Nephron progenitor cell (in vitro differentiated cells): ENCODE results near the gene FOXD4.
"Not testable (repeated sequence)": the region's sequence is repeated elsewhere in the genome, so short reads cannot be mapped to it uniquely, and the experiment has no call there.

Experiments
- DNase-seq: peaks from one replicate; pipeline ENCODE4 v3.0.0; 2021
- H3K27ac Mint-ChIP-seq: 2 replicates; pipeline ENCODE4 v1.8.0; 2021; ENCODE audit warnings: mild to moderate bottlenecking, moderate library complexity, mixed read lengths
- H3K27me3 Mint-ChIP-seq: 2 replicates; pipeline ENCODE4 v1.8.0; 2021; ENCODE audit warnings: mild to moderate bottlenecking, low read depth, mixed read lengths; ENCODE audit not compliant: poor library complexity
- H3K36me3 Mint-ChIP-seq: 2 replicates; pipeline ENCODE4 v1.8.0; 2021; ENCODE audit warnings: low read depth, mixed read lengths
- H3K4me1 Mint-ChIP-seq: 2 replicates; pipeline ENCODE4 v1.8.0; 2021; ENCODE audit warnings: mixed read lengths
- H3K4me3 Mint-ChIP-seq: 2 replicates; pipeline ENCODE4 v1.8.0; 2021; ENCODE audit warnings: mild to moderate bottlenecking, moderate library complexity, mixed read lengths
- H3K9me3 Mint-ChIP-seq: 2 replicates; pipeline ENCODE4 v1.8.0; 2021; ENCODE audit warnings: mild to moderate bottlenecking, moderate library complexity, mixed read lengths

The FOXD4 gene

GRCh38 chr9:117995-118467 is at the start of gene FOXD4:
Gene FOXD4, minus strand, starts transcription at chr9:118417. Its CDS starts 298 bp downstream, at chr9:118119.
- peaks cover 65% of the 10 kb centered on the region for H3K27me3 Mint-ChIP-seq
- not testable (repeated sequence) for H3K9me3 Mint-ChIP-seq, DNase-seq, H3K4me1 Mint-ChIP-seq, H3K27ac Mint-ChIP-seq
- H3K36me3 Mint-ChIP-seq, result peaks cover 11% of the 10 kb centered on the region
- peak within 1 kb of the TSS; percentile 74 for H3K4me3 Mint-ChIP-seq

- not testable (repeated sequence) for H3K27me3 Mint-ChIP-seq, H3K36me3 Mint-ChIP-seq, DNase-seq, H3K9me3 Mint-ChIP-seq, H3K4me1 Mint-ChIP-seq, H3K27ac Mint-ChIP-seq, H3K4me3 Mint-ChIP-seq
Observed at GRCh38 chr9:159871-160270, 41.7 kb upstream of the FOXD4 start.

- H3K4me1 Mint-ChIP-seq, H3K9me3 Mint-ChIP-seq, DNase-seq, H3K36me3 Mint-ChIP-seq, H3K27me3 Mint-ChIP-seq, H3K27ac Mint-ChIP-seq, H3K4me3 Mint-ChIP-seq: not testable (repeated sequence)
Observed at GRCh38 chr9:151173-151572, 33.0 kb upstream of the FOXD4 start.

- H3K9me3 Mint-ChIP-seq, H3K36me3 Mint-ChIP-seq, H3K27ac Mint-ChIP-seq, H3K27me3 Mint-ChIP-seq, H3K4me3 Mint-ChIP-seq, H3K4me1 Mint-ChIP-seq, DNase-seq: not testable (repeated sequence)
Observed at GRCh38 chr9:139880-140279, 21.7 kb upstream of the FOXD4 start.

GRCh38 chr9:117144-117994 is 848 bp downstream of the FOXD4 start:
- DNase-seq, result peak; percentile 54
- Mint-ChIP-seq H3K4me3 (peak overlapping the region; percentile 74), H3K27me3 (peaks cover 72% of the 10 kb centered on the region)

GRCh38 chr9:116239-117077 is 1.8 kb downstream of the FOXD4 start:
- H3K4me1 Mint-ChIP-seq, H3K9me3 Mint-ChIP-seq, H3K36me3 Mint-ChIP-seq, H3K4me3 Mint-ChIP-seq, DNase-seq, H3K27ac Mint-ChIP-seq: not testable (repeated sequence)
- peaks cover 81% of the 10 kb centered on the region for H3K27me3 Mint-ChIP-seq

More at GRCh38 chr9:117144-117994, 848 bp downstream of the FOXD4 start:
- not testable (repeated sequence) for H3K9me3 Mint-ChIP-seq, H3K27ac Mint-ChIP-seq, H3K4me1 Mint-ChIP-seq
- H3K36me3 Mint-ChIP-seq, result peaks cover 11% of the 10 kb centered on the region

- peaks cover 83% of the 10 kb centered on the region for H3K27me3 Mint-ChIP-seq
- H3K9me3 Mint-ChIP-seq, H3K36me3 Mint-ChIP-seq, H3K27ac Mint-ChIP-seq, H3K4me1 Mint-ChIP-seq, DNase-seq, H3K4me3 Mint-ChIP-seq: not testable (repeated sequence)
Observed at GRCh38 chr9:115118-115451, 3.1 kb downstream of the FOXD4 start.

- not testable (repeated sequence) for DNase-seq, H3K36me3 Mint-ChIP-seq, H3K4me1 Mint-ChIP-seq, H3K9me3 Mint-ChIP-seq, H3K27ac Mint-ChIP-seq
- Mint-ChIP-seq H3K27me3 (peaks cover 87% of the 10 kb centered on the region), H3K4me3 (peak overlapping the region; percentile 73)
Observed at GRCh38 chr9:114267-115117, 3.7 kb downstream of the FOXD4 start.

- not testable (repeated sequence) for H3K36me3 Mint-ChIP-seq, H3K27ac Mint-ChIP-seq, H3K9me3 Mint-ChIP-seq, H3K4me1 Mint-ChIP-seq
- Mint-ChIP-seq H3K27me3 (peaks cover 88% of the 10 kb centered on the region), H3K4me3 (peak overlapping the region; percentile 73)
- peak; percentile 59 for DNase-seq
Observed at GRCh38 chr9:113468-114266, 4.5 kb downstream of the FOXD4 start.

- H3K9me3 Mint-ChIP-seq, H3K4me1 Mint-ChIP-seq, DNase-seq, H3K4me3 Mint-ChIP-seq, H3K36me3 Mint-ChIP-seq, H3K27ac Mint-ChIP-seq: not testable (repeated sequence)
- H3K27me3 Mint-ChIP-seq, result peaks cover 88% of the 10 kb centered on the region
Observed at GRCh38 chr9:112589-113467, 5.4 kb downstream of the FOXD4 start.

- DNase-seq, H3K9me3 Mint-ChIP-seq, H3K36me3 Mint-ChIP-seq, H3K4me1 Mint-ChIP-seq, H3K27ac Mint-ChIP-seq, H3K4me3 Mint-ChIP-seq: not testable (repeated sequence)
- H3K27me3 Mint-ChIP-seq, result peaks cover 83% of the 10 kb centered on the region
Observed at GRCh38 chr9:110672-111071, 7.5 kb downstream of the FOXD4 start.

- not testable (repeated sequence) for H3K9me3 Mint-ChIP-seq, H3K4me1 Mint-ChIP-seq, DNase-seq, H3K27ac Mint-ChIP-seq, H3K4me3 Mint-ChIP-seq, H3K36me3 Mint-ChIP-seq
- H3K27me3 Mint-ChIP-seq, result peaks cover 78% of the 10 kb centered on the region
Observed at GRCh38 chr9:109540-109939, 8.7 kb downstream of the FOXD4 start.
